Activated CD8-positive, alpha-beta memory T cell treated with anti-CD3 and anti-CD28 coated beads for 36 hours (primary cell): ENCODE data around the gene TRAIP. TPM values are rescaled to one million over a fixed set of nuclear protein-coding genes. Genes with fewer than 3 reads are reported as not detected.

Experiments used
- CTCF ChIA-PET: fragments of 350-600 bp; sonication (Branson Sonifier 250); formaldehyde crosslinking; loops from one replicate; lab custom pipeline; 2021; ENCODE audit warnings: antibody characterized with exemption; lab: Charles Lee
- POLR2A ChIA-PET: fragments of 350-600 bp; sonication (Branson Sonifier 250); formaldehyde crosslinking; loops from one replicate; lab custom pipeline; 2021; ENCODE audit warnings: antibody characterized with exemption; lab: Charles Lee
- total RNA-seq, 2 experiments: library from RNA; stranded (reverse); gene quantifications; one replicate each; pipeline ENCODE4 v1.2.3, GENCODE V29; 2021

TRAIP gene
- total RNA-seq, 2 experiments from 2014 or later: 22.5 to 23.5 TPM

DNA sequence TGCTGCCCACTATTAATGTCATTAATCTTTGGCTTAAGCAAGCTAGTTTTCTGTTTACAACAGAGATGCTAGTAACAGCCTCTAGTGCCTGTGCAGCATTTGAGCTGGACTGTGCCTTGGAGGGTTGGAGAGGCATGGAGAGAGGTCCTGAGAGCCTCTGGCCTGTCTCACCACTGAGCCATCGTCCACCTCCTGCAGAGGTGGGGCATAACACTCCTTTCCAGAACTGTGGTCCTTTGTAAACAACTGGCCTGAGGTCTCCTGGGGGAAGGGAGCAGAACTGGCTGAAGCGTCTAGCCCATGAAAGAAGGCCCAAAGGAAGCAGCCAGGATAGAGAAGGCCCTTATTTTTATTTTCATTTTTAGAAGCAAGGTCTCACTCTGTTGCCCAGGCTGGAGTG is 23.4 kb upstream of the TRAIP start:
- POLR2A ChIA-PET: interaction anchor here (0.5 kb wide), 1 partner anchor 120 kb away, joined by 5 read pairs; no protein-coding TSS in a partner anchor
- CTCF ChIA-PET: no interaction called here

DNA sequence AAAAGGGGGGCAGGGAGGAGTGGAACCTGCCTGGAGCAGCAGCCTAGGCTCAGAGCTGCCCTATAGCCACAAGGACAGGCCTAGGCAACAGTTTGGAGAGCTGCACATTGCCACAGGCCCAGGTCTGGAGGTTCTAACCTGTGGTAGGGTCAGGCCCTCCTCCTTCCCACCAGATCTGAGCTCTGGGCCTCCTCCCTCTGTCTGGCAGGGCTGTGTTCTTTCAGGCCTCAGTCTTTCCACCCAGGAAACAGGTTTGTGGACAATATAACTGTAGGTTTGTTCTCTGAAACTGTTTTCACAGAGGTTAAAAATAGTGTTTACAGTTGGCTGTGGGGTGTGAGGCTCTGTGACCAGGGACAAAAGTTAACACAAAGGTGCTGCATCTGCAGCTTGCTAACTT is 22.3 kb upstream of the TRAIP start:
- POLR2A ChIA-PET: interaction anchor here (0.5 kb wide), 1 partner anchor 1711 kb away, joined by 5 read pairs; no protein-coding TSS in a partner anchor
- CTCF ChIA-PET: interaction anchor here (0.7 kb wide), 1 partner anchor 177 kb away, joined by 3 read pairs; no protein-coding TSS in a partner anchor

DNA sequence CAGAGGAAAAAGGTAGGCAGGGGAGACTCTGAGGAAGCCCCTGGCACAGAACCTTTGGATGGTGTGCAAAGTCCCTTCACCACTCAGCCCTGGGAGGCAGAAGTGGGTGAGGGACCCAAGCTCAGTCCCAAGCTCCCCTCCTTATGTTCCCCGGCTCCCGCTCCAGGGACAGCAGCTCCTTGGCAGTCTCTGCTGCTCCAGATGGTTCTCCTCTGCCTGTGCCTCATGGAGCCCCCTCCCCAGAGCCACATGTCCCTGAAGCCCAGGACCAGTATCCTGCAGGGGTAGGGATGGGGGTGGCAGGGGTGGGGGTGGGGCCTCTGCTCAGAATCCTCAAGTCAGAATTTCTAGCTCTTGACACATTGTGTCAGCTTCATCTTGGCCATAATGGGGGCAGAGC is 21.4 kb upstream of the TRAIP start:
- CTCF ChIA-PET: interaction anchor here (0.7 kb wide), 2 partner anchors 15 to 316 kb away, joined by 3 to 5 read pairs; no protein-coding TSS in a partner anchor
- POLR2A ChIA-PET: no interaction called here

DNA sequence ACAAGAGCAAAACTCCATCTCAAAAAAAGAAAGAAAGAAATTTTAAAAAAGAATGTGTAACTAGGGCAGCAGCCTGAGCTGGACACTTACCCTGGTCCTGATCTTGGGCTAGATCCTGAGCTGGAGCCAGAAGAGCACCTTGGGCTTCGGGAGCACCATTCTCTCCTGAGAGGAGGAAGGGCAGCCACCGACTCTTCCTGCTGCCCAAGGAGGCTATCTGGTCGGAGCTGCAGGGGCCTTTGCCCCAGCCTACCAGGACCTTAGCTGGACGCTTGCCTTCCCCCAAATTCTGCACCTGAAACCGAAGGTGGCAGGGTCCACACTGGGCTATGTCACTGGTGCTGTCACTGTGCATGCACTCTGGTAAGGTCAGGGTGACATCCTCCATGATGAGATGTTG is 20.2 kb upstream of the TRAIP start:
- ChIA-PET CTCF (no interaction called here), POLR2A (no interaction called here)

DNA sequence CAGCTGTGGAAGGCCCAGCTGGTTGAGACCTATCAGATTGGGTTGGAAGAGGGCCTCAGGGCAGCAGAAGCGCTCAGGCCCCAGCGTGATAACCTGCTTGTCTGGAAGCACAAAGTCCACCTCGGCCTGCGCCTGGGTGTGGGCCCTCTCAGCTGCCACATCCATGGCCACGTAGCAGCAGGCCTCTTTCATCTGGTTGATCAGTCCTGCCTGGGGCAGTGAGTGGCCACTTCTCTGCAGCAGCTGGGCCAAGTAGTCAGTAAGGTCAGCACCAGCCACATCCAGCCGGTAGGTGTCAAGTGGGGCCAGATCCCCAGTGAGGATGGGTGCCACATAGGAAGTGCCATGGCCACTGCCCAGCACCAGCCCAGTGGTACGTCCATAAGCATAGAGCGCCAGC is 17.3 kb upstream of the TRAIP start:
- ChIA-PET CTCF (no interaction called here), POLR2A (no interaction called here)

DNA sequence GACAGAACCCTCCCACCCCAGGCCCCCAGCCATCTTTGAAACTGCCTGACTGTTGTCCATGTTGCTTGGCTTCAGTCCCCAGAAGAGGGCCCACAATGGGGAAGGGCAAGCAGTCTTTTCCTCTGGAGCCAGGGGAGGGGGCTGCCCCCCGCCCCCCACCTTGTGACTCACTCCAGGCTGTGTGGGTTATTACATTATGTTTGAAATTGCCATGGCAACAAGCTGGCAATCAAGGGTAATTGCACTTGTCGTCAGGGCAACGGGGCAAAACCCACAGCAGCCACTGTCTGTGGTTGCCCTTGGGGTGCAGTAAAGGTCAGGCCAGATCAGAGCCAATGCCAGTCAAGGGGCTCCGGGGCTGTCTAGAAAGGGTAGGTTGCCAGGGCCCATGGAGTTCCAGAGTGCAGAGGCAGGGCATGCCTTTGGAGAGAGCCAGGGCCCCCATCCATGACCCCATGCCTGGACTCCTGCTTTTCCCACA is 16.5 kb upstream of the TRAIP start:
- POLR2A ChIA-PET: no interaction called here
- CTCF ChIA-PET: no interaction called here

DNA sequence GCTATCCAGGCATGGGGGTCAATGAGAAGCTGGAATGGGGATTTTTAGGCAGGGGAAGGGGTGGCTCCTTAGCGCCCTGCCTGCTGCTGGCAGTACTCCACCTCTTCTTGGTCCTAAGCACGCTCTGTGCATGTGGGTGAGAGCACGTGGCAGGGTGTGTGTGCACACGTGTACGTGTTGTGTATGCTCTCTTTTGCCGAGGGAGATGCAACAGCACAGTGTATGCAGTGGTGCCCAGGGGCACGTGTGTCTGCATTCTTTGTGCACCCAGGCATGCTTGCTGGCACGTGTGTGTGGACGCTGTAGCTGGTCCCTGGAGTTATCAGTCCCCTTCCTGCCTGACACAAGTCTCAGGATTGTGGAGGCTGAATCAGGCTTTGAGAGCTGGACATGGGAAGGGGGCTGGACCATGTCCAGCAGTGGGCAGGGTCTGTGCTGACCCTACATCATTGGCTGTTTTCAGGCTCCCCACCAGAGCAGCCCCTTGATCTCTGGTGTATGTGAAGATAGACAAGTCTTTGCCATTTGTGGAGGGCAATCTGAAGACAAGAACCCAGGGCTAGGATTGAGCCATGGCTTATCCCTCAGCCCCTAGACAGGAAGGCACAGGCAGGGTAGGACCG is 15.3 kb upstream of the TRAIP start:
- POLR2A ChIA-PET: no interaction called here

DNA sequence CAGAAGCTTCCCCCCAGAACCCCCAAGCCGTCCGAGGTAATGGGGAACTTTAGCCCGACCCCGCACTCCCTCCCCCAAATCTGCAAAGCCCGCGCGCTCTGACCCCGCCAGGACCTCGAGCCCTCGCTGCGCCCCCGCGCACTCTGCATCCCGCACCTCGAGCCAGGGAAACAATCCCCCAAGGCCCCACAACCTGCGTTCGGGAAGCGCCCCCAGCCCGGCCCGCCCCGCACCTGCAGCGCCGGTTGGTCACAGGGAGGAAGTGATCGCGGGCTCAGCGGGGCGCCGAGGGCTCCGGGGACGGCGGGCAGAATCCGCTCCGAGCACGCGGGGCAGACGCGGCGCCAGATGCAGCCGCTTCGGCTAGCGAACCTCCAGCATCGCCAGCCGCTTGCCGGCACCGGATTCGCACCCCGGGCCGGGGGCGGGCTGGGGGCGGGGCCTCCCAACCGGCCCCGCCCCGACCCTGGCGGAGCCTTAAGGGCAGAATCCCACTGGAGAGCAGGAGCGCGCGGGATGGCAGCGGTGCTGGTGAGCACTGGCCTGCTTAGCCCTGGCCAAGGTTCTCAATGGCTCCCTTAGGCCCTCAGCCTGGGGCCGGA is 13.3 kb upstream of the TRAIP start, which contains the start of gene CAMKV:
CAMKV (minus strand) TSS at position 382 of the 602 bp plus-strand sequence. CDS start 7,518 bp downstream, outside the sequence.
- CTCF ChIA-PET: interaction anchor here (0.9 kb wide), 1 partner anchor 72 kb away, joined by 3 read pairs; no protein-coding TSS in a partner anchor
- POLR2A ChIA-PET: no interaction called here

More for the DNA sequence above, 15.3 kb upstream of the TRAIP start:
- CTCF ChIA-PET: no interaction called here

DNA sequence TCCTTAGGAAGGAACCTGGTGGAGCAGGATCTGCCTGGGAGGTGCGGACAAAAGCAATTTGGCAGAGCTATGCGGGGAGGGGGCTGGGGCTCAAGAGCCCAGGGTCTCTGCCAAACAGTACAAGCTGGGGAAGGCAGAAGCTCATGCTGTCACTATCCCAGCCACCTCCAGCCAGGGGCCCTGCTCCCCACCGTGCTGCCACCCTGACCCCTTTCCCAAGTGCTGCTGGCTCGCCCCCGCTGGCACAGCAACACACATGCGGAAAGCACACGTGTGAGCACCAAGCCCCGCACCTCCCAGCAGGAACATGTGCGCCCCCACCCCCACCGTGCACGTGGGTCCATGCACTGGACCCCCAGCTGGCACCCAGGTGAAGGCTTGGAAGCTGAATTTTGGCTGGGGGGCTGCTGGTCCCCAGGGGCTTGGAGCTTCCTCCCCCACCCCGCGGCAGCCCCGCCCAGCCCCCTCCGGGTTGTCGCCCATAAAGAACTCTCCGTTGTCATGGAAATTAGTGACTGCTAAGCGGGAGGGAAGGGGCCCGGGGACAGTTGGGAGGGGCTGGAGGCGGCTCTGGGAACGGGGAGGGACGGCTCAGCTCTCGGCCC is 12.6 kb upstream of the TRAIP start:
- CTCF ChIA-PET: interaction anchor here (0.6 to 2.0 kb wide), 3 partner anchors 30 to 176 kb away, joined by 3 to 7 read pairs (median 3); no protein-coding TSS in a partner anchor

DNA sequence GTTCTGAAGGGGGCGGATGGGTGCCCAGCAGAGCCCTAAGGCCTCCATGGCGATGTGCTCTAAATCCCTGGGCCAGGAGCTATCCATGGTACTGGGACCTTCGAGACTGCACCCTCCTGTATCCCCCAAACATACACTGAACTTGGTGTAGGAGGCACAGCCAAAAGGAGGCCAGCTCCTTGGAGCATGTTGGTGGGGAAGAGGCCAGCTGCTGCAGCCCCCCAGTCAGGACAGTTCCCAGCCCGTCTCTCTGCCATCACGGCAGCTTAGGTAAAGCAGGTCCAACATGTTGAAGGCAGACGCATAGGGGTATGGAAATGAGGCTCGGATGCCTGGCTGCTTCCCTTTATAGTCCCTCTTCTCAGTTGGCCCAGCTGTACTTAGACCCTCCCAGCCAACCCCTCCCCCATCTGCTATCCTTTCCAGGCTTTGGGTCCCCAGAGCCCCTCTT is 11.5 kb upstream of the TRAIP start:
- ChIA-PET CTCF (interaction anchor here (0.5 to 2.0 kb wide), 4 partner anchors 29 to 974 kb away, joined by 3 to 7 read pairs (median 4); no protein-coding TSS in a partner anchor), POLR2A (no interaction called here)

More for the DNA sequence above, 12.6 kb upstream of the TRAIP start:
- POLR2A ChIA-PET: interaction anchor here (0.5 kb wide), 1 partner anchor 79 kb away, joined by 5 read pairs; no protein-coding TSS in a partner anchor

DNA sequence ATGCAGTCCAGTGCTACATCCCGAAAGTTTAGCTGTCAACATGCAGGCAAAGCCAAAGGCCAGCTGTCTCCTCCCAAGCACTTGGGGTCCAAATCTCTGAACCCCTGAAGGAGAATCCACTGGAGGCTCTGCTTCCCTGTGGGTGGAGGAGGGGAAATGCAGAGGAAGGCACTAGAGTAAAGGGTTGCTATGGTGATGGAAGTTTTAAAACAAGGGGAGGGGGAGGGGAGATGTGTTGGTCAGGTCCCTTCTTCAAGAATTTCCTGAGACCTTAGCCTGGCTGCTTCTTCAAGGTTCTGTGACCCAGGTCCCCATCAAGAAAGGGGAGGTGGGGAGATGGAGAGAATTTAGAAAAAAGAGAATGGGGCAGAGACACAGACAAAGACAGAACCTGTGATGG is 11.0 kb upstream of the TRAIP start:
- CTCF ChIA-PET: interaction anchor here (0.7 to 2.0 kb wide), 2 partner anchors 28 to 33 kb away, joined by 3 to 7 read pairs; no protein-coding TSS in a partner anchor
- POLR2A ChIA-PET: no interaction called here

DNA sequence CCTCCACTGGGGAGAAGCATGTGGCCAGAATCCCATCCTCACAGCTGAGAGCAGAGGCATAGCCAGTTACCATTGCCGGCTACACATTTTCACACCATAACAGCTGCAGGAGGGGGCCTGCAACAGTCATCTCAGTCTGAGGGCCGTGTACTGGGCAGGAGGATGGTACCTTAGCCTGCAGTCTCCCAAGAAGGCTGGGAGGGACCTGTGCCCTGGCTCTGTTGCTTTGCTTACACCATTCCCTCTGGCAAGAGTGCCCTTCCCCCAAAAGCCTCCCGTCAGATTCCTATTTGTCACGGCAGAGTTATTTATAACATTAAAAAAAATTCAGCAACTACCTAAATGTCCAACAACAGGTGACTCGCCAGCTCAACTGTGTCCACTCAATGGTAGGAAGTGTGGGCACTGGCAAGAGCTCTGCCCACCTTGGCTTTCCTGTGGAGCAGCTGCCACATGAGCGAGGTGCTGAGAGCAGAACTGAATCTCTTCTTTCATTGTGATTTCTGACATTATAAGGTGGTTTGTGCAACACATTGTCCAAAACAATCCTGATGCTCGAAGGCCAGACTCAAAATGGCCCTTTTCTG is 8.9 kb upstream of the TRAIP start:
- POLR2A ChIA-PET: no interaction called here
- CTCF ChIA-PET: interaction anchor here (1.0 kb wide), 1 partner anchor 9 kb away, joined by 3 read pairs; the partner anchor contains the start of gene TRAIP

DNA sequence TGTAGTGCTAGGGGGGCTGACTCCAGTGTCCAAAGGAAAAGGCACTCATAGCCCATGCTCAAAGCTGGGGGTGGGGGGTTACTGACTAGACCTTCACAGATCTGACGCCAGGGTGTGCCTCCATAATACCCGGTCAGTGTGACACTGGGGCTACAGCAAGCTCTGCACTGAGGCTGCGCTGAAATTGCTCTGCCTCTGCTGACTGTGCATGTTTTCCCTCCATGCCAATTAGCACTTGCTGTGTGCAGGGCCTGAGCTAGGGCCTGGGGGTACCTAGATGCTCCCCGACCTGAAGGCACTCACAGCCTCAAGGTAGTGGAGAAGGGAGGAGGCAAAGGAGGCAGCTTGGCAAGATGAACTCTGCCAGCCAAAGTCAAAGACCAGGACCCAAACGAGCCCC is 8.1 kb upstream of the TRAIP start:
- ChIA-PET CTCF (interaction anchor here (0.7 kb wide), 1 partner anchor 28 kb away, joined by 4 read pairs; no protein-coding TSS in a partner anchor), POLR2A (no interaction called here)

DNA sequence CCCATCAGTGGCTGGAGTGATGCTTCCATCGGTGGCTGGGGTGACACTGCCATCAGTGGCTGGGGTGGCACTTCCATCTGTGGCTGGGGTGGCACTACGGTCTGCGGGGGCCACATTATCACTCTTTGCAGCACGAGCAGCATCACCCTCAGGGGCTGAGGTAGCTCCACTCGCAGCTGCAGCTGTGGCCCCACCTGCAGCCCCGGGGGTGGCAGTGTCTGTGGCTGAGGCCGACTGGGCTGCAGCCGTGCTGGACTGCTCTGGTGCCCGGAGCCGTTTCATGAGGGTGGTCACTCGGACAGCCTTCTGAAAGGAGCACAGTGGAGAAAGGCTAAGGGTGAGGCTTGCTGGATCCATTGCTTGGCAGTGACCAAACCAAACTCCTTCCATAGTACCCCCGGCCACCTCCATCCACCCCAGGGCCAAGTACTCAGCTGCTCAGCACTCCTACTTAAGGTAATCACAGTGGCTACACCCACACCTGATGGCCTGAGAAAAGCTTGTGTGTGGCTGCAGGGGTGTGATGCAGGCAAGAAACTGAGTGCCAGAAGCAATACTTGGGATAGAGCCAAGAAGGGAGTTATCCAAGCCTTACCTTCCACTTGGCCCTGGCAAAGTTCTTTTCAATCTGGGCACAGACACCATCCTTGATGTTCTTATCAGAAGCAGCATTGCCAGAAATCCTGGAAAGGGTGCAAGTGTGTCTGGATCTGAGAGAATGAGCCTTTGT is 3.4 kb upstream of the TRAIP start:
- CTCF ChIA-PET: no interaction called here
- POLR2A ChIA-PET: no interaction called here

DNA sequence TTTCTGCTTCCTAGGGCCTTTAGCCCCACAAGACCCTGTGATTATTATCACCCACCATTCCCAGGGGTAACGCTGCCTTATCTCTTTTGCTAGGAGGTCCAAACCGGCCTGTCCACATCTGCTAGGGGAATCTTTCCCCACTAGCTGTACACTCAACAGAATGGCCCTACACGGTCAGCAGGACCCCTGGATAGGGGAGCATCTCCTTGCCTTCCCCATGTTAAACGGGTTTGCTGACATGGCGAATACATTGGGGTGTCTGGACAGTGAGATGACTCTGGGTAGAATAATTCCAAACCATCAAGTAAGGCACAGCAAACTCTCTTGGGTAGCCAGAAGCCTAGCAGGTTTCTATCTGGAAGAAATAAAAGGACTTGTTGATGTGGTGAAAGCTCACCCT is 702 bp downstream of the TRAIP start:
- POLR2A ChIA-PET: no interaction called here

DNA sequence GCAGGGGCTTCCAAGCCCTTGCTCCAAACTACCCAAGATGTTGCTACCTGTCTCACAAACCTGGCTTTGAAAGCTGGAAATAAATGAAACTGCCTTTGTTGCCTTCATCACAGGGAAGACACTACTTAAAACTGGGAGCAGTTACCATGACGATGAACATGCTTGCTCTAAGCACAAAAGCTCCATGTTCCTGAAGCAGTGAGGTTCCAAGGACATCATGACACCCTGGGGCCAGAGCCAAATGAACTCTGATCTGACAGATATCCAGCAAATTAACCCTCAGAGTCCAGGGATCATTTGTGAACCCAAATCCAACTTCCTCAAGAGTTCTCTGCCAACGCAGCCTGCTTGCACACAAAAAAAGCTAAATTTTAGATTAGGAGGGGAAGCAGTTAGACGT is 10.7 kb downstream of the TRAIP start:
- ChIA-PET POLR2A (no interaction called here), CTCF (interaction anchor here (2.0 kb wide), 1 partner anchor 43 kb away, joined by 9 read pairs; the partner anchor contains the start of gene INKA1)

More for the DNA sequence above, 702 bp downstream of the TRAIP start:
- CTCF ChIA-PET: interaction anchor here (1.0 to 1.8 kb wide), 3 partner anchors 17 to 74 kb away, joined by 3 to 5 read pairs (median 5); partner anchors contain the start of gene MON1A

DNA sequence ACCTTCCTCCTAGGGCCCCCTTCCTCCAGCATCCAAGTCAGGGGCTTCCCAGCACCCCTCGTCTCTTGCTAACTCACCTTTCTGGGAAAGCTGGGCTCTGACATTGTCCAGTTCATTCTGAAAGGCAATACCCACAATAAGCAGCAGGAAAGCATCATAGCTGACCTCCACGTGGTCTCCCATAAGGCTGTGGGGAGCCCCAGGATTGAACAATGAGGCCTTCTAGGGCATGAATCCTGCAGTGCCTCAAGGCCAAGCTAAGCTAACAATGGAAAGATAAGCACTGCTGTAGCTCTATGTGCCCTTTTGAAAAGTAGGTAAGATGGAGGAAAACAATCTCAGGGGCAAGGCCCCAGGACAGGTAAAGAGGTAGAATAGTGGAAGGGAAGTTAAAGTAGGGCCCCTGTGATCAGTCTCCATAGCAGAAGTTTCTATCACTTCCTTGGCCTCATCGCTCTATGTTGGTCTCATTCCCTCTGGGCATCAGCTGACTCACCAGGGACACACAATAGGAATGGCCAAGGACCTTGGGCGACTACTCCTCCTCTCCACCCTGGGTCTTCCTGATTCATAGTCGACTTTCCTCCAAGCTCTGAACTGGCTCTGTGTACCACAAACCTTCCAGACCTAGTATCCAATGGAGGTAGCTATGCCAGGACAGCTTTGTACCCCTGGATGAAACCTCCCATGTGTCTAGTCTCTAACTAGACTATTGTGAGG is 11.7 kb downstream of the TRAIP start:
- POLR2A ChIA-PET: no interaction called here
- CTCF ChIA-PET: interaction anchor here (1.0 to 2.0 kb wide), 2 partner anchors 42 to 44 kb away, joined by 4 to 9 read pairs; partner anchors contain the start of gene INKA1
